Measurements from ENCODE around the gene MRPL32. TPM values are rescaled to one million over a fixed set of nuclear protein-coding genes. Genes with fewer than 3 reads are reported as not detected.
A peak's percentile ranks its signal among the peaks of the same experiment; 100 is the strongest.

The MRPL32 gene
- total and polyA plus RNA-seq, 7 donors, result 42.6 to 85.7 (median 62.9) TPM

GRCh38 chr7:42940985-42941847, 9.0 kb downstream of the MRPL32 start:
- intact Hi-C loops (cut with DNase I), result loop anchor here (2.0 to 5.0 kb wide), 2 partner anchors 166 to 320 kb away; no protein-coding TSS in a partner anchor
- WGBS, 2 donors, result 59% methylated on average over 13 of the region's 13 CpGs
- no peak overlapping the region for H3K27ac ChIP-seq

GRCh38 chr7:42945821-42946626, 13.8 kb downstream of the MRPL32 start:
- H3K4me3 ChIP-seq, result no peak overlapping the region
- no peak overlapping the region for H3K27ac ChIP-seq
- intact Hi-C loops (cut with DNase I), result loop anchor here (2.0 kb wide), 1 partner anchor 309 kb away; no protein-coding TSS in a partner anchor
- WGBS, 2 donors, result 25 to 29% methylated on average over 4 of the region's 4 CpGs
- H3K36me3 ChIP-seq, result no peaks in the 10 kb centered on the region
- TF ChIP-seq EP300 (IDR thresholded peaks at IDR 0.05) (no peak), POLR2AphosphoS5 (IDR thresholded peaks at IDR 0.05) (no peak), CTCF (IDR thresholded peaks at IDR 0.05) (no peak), POLR2A (IDR thresholded peaks at IDR 0.05) (no peak)
- no peak for DNase-seq
- H3K27me3 ChIP-seq, result no peaks in the 10 kb centered on the region
- H3K4me1 ChIP-seq, result peaks cover 0 to 3% (median 0%) of the 10 kb centered on the region in 4 donors
- H3K9me3 ChIP-seq, result no peaks in the 10 kb centered on the region

More at GRCh38 chr7:42940985-42941847, 9.0 kb downstream of the MRPL32 start:
- Histone ChIP-seq H3K4me1 (peaks cover 0 to 3% (median 0%) of the 10 kb centered on the region in 4 donors), H3K27me3 (no peaks in the 10 kb centered on the region), H3K4me3 (no peak overlapping the region), H3K9me3 (no peaks in the 10 kb centered on the region), H3K36me3 (peaks cover 0 to 39% (median 5%) of the 10 kb centered on the region in 4 donors)
- DNase-seq, result peak; percentile 84
- TF ChIP-seq CTCF (IDR thresholded peaks at IDR 0.05), result peak; percentile 61 to 91 (median 73)
- no peak for TF ChIP-seq POLR2AphosphoS5 (IDR thresholded peaks at IDR 0.05)
- TF ChIP-seq POLR2A (IDR thresholded peaks at IDR 0.05), result no peak

GRCh38 chr7:42946627-42946950, 14.4 kb downstream of the MRPL32 start:
- DNase-seq, result no peak
- Histone ChIP-seq H3K4me3 (no peak overlapping the region), H3K27ac (no peak overlapping the region), H3K4me1 (no peaks in the 10 kb centered on the region), H3K27me3 (no peaks in the 10 kb centered on the region), H3K36me3 (no peaks in the 10 kb centered on the region), H3K9me3 (no peaks in the 10 kb centered on the region)
- TF ChIP-seq POLR2AphosphoS5 (IDR thresholded peaks at IDR 0.05) (no peak), CTCF (IDR thresholded peaks at IDR 0.05) (no peak), EP300 (IDR thresholded peaks at IDR 0.05) (no peak), POLR2A (IDR thresholded peaks at IDR 0.05) (no peak)
- WGBS, 2 donors, result 92 to 100% methylated on average over 2 of the region's 2 CpGs
- intact Hi-C loops (cut with DNase I), result no loop called here

- Histone ChIP-seq H3K27me3 (no peaks in the 10 kb centered on the region), H3K9me3 (no peaks in the 10 kb centered on the region), H3K36me3 (no peaks in the 10 kb centered on the region), H3K4me3 (no peak overlapping the region), H3K4me1 (no peaks in the 10 kb centered on the region), H3K27ac (no peak overlapping the region)
- no peak for TF ChIP-seq CTCF (IDR thresholded peaks at IDR 0.05)
- TF ChIP-seq POLR2A (IDR thresholded peaks at IDR 0.05), result no peak
- TF ChIP-seq POLR2AphosphoS5 (IDR thresholded peaks at IDR 0.05), result no peak
- TF ChIP-seq EP300 (IDR thresholded peaks at IDR 0.05), result no peak
- intact Hi-C loops (cut with DNase I), result no loop called here
- WGBS, 2 donors, result 71 to 74% methylated on average over 2 of the region's 2 CpGs
- no peak for DNase-seq
These were observed 15.3 kb downstream of the MRPL32 start for GRCh38 chr7:42947521-42947920.

Measured in sigmoid colon (tissue), 7 donors.